Tibial nerve (tissue), 4 donors: ENCODE data around the gene USP20.

Experiments used
- CTCF ChIP-seq, 5 experiments: fragments of 200-600 bp in 3 of 5; fragments of 450-650 bp in 2 of 5; sonication (generic) in 3 of 5; IDR thresholded peaks; one replicate each; pipeline ENCODE4 v1.5.1; 2016 to 2019; ENCODE audit warnings: antibody characterized with exemption in 5 of 5, mild to moderate bottlenecking in 3 of 5, moderate library complexity in 2 of 5
- EP300 ChIP-seq, 2 donors: sonication (generic); formaldehyde crosslinking; IDR thresholded peaks; one replicate each; pipeline ENCODE4 v1.6.1; 2017; ENCODE audit warnings: antibody characterized with exemption in 2 of 2, mild to moderate bottlenecking in 1 of 2

- TF ChIP-seq CTCF (IDR thresholded peaks at IDR 0.05) (no peak), EP300 (IDR thresholded peaks at IDR 0.05) (no peak)
Measured at GRCh38 chr9:129806061-129806460, 29.2 kb upstream of the USP20 start.
